H1 (cell line): Measurements from ENCODE around the gene PPCDC. TPM values are rescaled to one million over a fixed set of nuclear protein-coding genes. Genes with fewer than 3 reads are reported as not detected.

ENCODE experiments used
- CTCF ChIA-PET: fragments of 300-600 bp; sonication (Branson Sonifier 250); formaldehyde crosslinking; loops from one replicate; lab custom pipeline; 2021; ENCODE audit not compliant: partially characterized antibody; lab: Charles Lee
- POLR2A ChIA-PET: fragments of 300-600 bp; sonication (Branson Sonifier 250); formaldehyde crosslinking; loops from one replicate; lab custom pipeline; 2021; ENCODE audit warnings: inconsistent platforms; ENCODE audit not compliant: partially characterized antibody; lab: Charles Lee
- DNase-seq, 2 experiments: peaks; one replicate each; pipeline versions ENCODE4 v3.0.0 to v3.0.0-alpha.2; 2010 to 2022; ENCODE audit warnings: low spot score in 2 of 2, low read depth in 1 of 2, mixed read lengths in 1 of 2
- FAIRE-seq: peaks from 2 replicates; lab custom pipeline; 2011; peaks lifted over from hg19 to GRCh38; lab: Jason Lieb, UNC
- H2AFZ ChIP-seq: 2 replicates; pipeline ENCODE4 v1.8.1; 2012; ENCODE audit warnings: low read length, inconsistent platforms
- H2AK5ac ChIP-seq: 2 replicates; pipeline ENCODE4 v1.6.1; 2013; ENCODE audit warnings: low read depth, low read length
- H2BK120ac ChIP-seq: replicated peaks from 2 replicates; pipeline ENCODE3; 2013; ENCODE audit warnings: low read depth, low read length, inconsistent platforms
- H2BK12ac ChIP-seq: 2 replicates; pipeline ENCODE4 v1.6.1; 2013; ENCODE audit warnings: low read depth, low read length
- H2BK15ac ChIP-seq: 2 replicates; pipeline ENCODE4 v1.6.1; 2013; ENCODE audit warnings: low read length
- H2BK20ac ChIP-seq: 2 replicates; pipeline ENCODE4 v1.6.1; 2013; ENCODE audit warnings: low read length
- H2BK5ac ChIP-seq: 2 replicates; pipeline ENCODE4 v1.6.1; 2013; ENCODE audit warnings: low read depth, low read length
- H3K14ac ChIP-seq: 2 replicates; pipeline ENCODE4 v1.6.1; 2013; ENCODE audit warnings: inconsistent platforms; ENCODE audit not compliant: insufficient read length
- H3K18ac ChIP-seq: 2 replicates; pipeline ENCODE4 v1.6.1; 2013; ENCODE audit warnings: low read length; ENCODE audit errors: extremely low read depth
- H3K23ac ChIP-seq: 2 replicates; pipeline ENCODE4 v1.6.1; 2013; ENCODE audit warnings: inconsistent platforms; ENCODE audit not compliant: insufficient read length
- H3K23me2 ChIP-seq: 2 replicates; pipeline ENCODE4 v1.6.1; 2013; ENCODE audit warnings: low read depth, low read length
- H3K27ac ChIP-seq: 2 replicates; pipeline ENCODE4 v1.6.1; 2011; ENCODE audit warnings: low read depth, low read length, inconsistent platforms
- H3K27me3 ChIP-seq, 4 experiments: replicated peaks in 1 of 4; 1 replicate in 1 of 4; 2 replicates in 3 of 4; pipeline versions ENCODE4 v1.6.1 to v1.8.1; 2011 to 2013; ENCODE audit warnings: low read length in 3 of 4, mild to moderate bottlenecking in 3 of 4, inconsistent platforms in 2 of 4, mixed read lengths in 2 of 4, moderate library complexity in 1 of 4; ENCODE audit not compliant: control insufficient read depth in 3 of 4, insufficient read depth in 3 of 4; ENCODE audit errors: extremely low read depth in 1 of 4
- H3K36me3 ChIP-seq, 4 experiments: 2 replicates each; pipeline versions ENCODE4 v1.6.1 to v1.8.1; 2011 to 2013; ENCODE audit warnings: mild to moderate bottlenecking in 4 of 4, low read length in 3 of 4, moderate library complexity in 2 of 4, control low read depth in 1 of 4, inconsistent platforms in 1 of 4; ENCODE audit not compliant: insufficient read depth in 4 of 4, control insufficient read depth in 2 of 4
- H3K4ac ChIP-seq: replicated peaks from 2 replicates; pipeline ENCODE3; 2013; ENCODE audit warnings: low read length, low read depth, mixed read lengths, inconsistent platforms; ENCODE audit not compliant: insufficient read length
- H3K4me1 ChIP-seq, 4 experiments: replicated peaks in 1 of 4; 1 replicate in 1 of 4; 2 replicates in 3 of 4; pipeline versions ENCODE4 v1.6.1 to v1.8.1; 2011 to 2013; ENCODE audit warnings: low read length in 3 of 4, inconsistent platforms in 2 of 4, mixed read lengths in 1 of 4; ENCODE audit not compliant: insufficient read depth in 4 of 4, control insufficient read depth in 3 of 4
- H3K4me2 ChIP-seq, 2 experiments: 2 replicates each; pipeline versions ENCODE4 v1.6.1 to v1.8.1; 2011 to 2013; ENCODE audit warnings: low read depth in 2 of 2, low read length in 2 of 2, control low read depth in 1 of 2, inconsistent platforms in 1 of 2, mild to moderate bottlenecking in 1 of 2; ENCODE audit not compliant: insufficient read depth in 1 of 2
- H3K4me3 ChIP-seq, 4 experiments: fragments of 200-600, 300-600 bp in 1 of 4; sonication (generic), shearing (Covaris generic), sonication (Bioruptor Twin) in 1 of 4; 2 replicates each; pipeline versions ENCODE4 v1.5.1 to v1.8.1; 2011 to 2016; ENCODE audit warnings: low read length in 4 of 4, low read depth in 3 of 4, control low read depth in 2 of 4, inconsistent platforms in 2 of 4, mild to moderate bottlenecking in 2 of 4, mixed read lengths in 1 of 4, moderate library complexity in 1 of 4; ENCODE audit not compliant: insufficient read depth in 2 of 4; ENCODE audit errors: extremely low read depth in 1 of 4
- H3K56ac ChIP-seq: replicated peaks from 2 replicates; pipeline ENCODE3; 2013; ENCODE audit warnings: low read depth, mild to moderate bottlenecking, mixed read lengths, low read length, inconsistent platforms; ENCODE audit not compliant: insufficient read length
- H3K79me1 ChIP-seq: 2 replicates; pipeline ENCODE4 v1.6.1; 2013; ENCODE audit warnings: low read depth, low read length, control low read depth
- H3K79me2 ChIP-seq, 2 experiments: 2 replicates each; pipeline versions ENCODE4 v1.6.1 to v1.8.1; 2012 to 2013; ENCODE audit warnings: low read length in 2 of 2, mild to moderate bottlenecking in 2 of 2, inconsistent platforms in 1 of 2; ENCODE audit not compliant: insufficient read depth in 2 of 2, control insufficient read depth in 1 of 2
- H3K9ac ChIP-seq, 4 experiments: replicated peaks in 1 of 4; 1 replicate in 1 of 4; 2 replicates in 3 of 4; pipeline versions ENCODE4 v1.6.1 to v1.8.1; 2011 to 2013; ENCODE audit warnings: low read depth in 3 of 4, low read length in 3 of 4, control low read depth in 2 of 4, mild to moderate bottlenecking in 2 of 4, moderate library complexity in 2 of 4, inconsistent platforms in 1 of 4; ENCODE audit errors: extremely low read depth in 1 of 4
- H3K9me3 ChIP-seq, 2 experiments: 2 replicates each; pipeline versions ENCODE4 v1.6.1 to v1.8.1; 2012 to 2013; ENCODE audit warnings: mild to moderate bottlenecking in 2 of 2, moderate library complexity in 2 of 2, control low read depth in 1 of 2, inconsistent platforms in 1 of 2, low read depth in 1 of 2, low read length in 1 of 2, mixed read lengths in 1 of 2; ENCODE audit not compliant: insufficient read depth in 2 of 2
- H4K20me1 ChIP-seq, 2 experiments: replicated peaks in 1 of 2; 2 replicates each; pipeline versions ENCODE3 to v1.8.1; 2011 to 2013; ENCODE audit warnings: inconsistent platforms in 2 of 2, low read length in 2 of 2, mild to moderate bottlenecking in 1 of 2; ENCODE audit not compliant: insufficient read depth in 2 of 2, control insufficient read depth in 1 of 2
- H4K5ac ChIP-seq: 2 replicates; pipeline ENCODE4 v1.6.1; 2013; ENCODE audit warnings: low read length, low read depth, mixed read lengths, inconsistent platforms; ENCODE audit not compliant: insufficient read length
- H4K8ac ChIP-seq: 2 replicates; pipeline ENCODE4 v1.8.0; 2013; ENCODE audit warnings: mild to moderate bottlenecking, moderate library complexity, low read length, inconsistent platforms; ENCODE audit not compliant: insufficient read depth; ENCODE audit errors: extremely low read depth
- H4K91ac ChIP-seq: replicated peaks from 2 replicates; pipeline ENCODE3; 2013; ENCODE audit warnings: low read length, mixed read lengths, inconsistent platforms; ENCODE audit not compliant: insufficient read length
- BCL11A ChIP-seq, 2 experiments: IDR thresholded peaks; one replicate each; pipeline ENCODE4 v1.6.1; 2011; ENCODE audit warnings: low read depth in 2 of 2, low read length in 2 of 2, mild to moderate bottlenecking in 2 of 2
- CREB1 ChIP-seq: IDR thresholded peaks from 2 replicates; pipeline ENCODE4 v1.6.1; 2012; ENCODE audit warnings: inconsistent platforms
- EZH2 ChIP-seq: fragments of 200-600 bp; sonication (generic); IDR thresholded peaks from 2 replicates; pipeline ENCODE4 v1.7.1; 2012; ENCODE audit warnings: low read depth, mild to moderate bottlenecking, moderate library complexity, low read length, inconsistent platforms; ENCODE audit not compliant: severe bottlenecking
- FOSL1 ChIP-seq: IDR thresholded peaks from 2 replicates; pipeline ENCODE4 v1.6.1; 2011; ENCODE audit warnings: mild to moderate bottlenecking, low read depth, low read length, moderate library complexity; ENCODE audit not compliant: insufficient read depth
- HDAC6 ChIP-seq: IDR thresholded peaks from one replicate; pipeline ENCODE4 v1.7.1; 2012; ENCODE audit warnings: low read depth, mild to moderate bottlenecking, inconsistent platforms, low read length, moderate library complexity
- JUN ChIP-seq: IDR thresholded peaks from 2 replicates; pipeline ENCODE4 v1.6.1; 2011; ENCODE audit warnings: low read depth, mild to moderate bottlenecking, improper control_type of control experiment, low read length
- KDM1A ChIP-seq: fragments of 200-600, 300-600 bp; sonication (generic); IDR thresholded peaks from 2 replicates; pipeline ENCODE4 v1.7.1; 2016; ENCODE audit warnings: mild to moderate bottlenecking, low read length, borderline replicate concordance
- RBBP5 ChIP-seq: IDR thresholded peaks from 2 replicates; pipeline ENCODE4 v1.7.1; 2012; ENCODE audit warnings: low read depth, mild to moderate bottlenecking, inconsistent platforms, low read length, moderate library complexity, borderline replicate concordance
- RXRA ChIP-seq: IDR thresholded peaks from 2 replicates; pipeline ENCODE4 v1.6.1; 2011; ENCODE audit warnings: low read depth, mild to moderate bottlenecking, low read length, moderate library complexity; ENCODE audit not compliant: insufficient read depth
- SAP30 ChIP-seq: fragments of 300-600 bp; sonication (generic); IDR thresholded peaks from 2 replicates; pipeline ENCODE4 v1.7.1; 2012; ENCODE audit warnings: low read length, moderate library complexity, mild to moderate bottlenecking, inconsistent platforms; ENCODE audit not compliant: insufficient read depth, insufficient replicate concordance
- SIX5 ChIP-seq: IDR thresholded peaks from 2 replicates; pipeline ENCODE4 v1.6.1; 2011; ENCODE audit warnings: mild to moderate bottlenecking, low read depth, low read length
- SUZ12 ChIP-seq: fragments of 200-600 bp; sonication (generic); IDR thresholded peaks from 2 replicates; pipeline ENCODE4 v1.6.1; 2012; ENCODE audit warnings: mild to moderate bottlenecking, inconsistent platforms, low read length, moderate library complexity, mixed read lengths
- TAF7 ChIP-seq: optimal IDR thresholded peaks from 2 replicates; pipeline ENCODE3; 2011; ENCODE audit warnings: low read depth, mild to moderate bottlenecking, inconsistent platforms, low read length, moderate library complexity, borderline replicate concordance
- TCF12 ChIP-seq: IDR thresholded peaks from 2 replicates; pipeline ENCODE4 v1.6.1; 2011; ENCODE audit warnings: low read depth, mild to moderate bottlenecking, low read length
- WGBS, 2 experiments: shearing (Covaris generic) in 1 of 2; methylation state at CpG; one replicate each; pipeline versions ENCODE4 v1.1.6 to v1.1.7; 2013 to 2015; ENCODE audit warnings: low lambda C conversion rate in 2 of 2, mixed read lengths in 2 of 2, inconsistent platforms in 1 of 2, low coverage in 1 of 2, missing lambda C conversion rate in 1 of 2; ENCODE audit not compliant: insufficient replicate concordance in 2 of 2, insufficient coverage in 1 of 2, insufficient read length in 1 of 2; ENCODE audit errors: extremely low coverage in 1 of 2, missing lambda C conversion rate in 1 of 2; 5-methylcytosine and 5-hydroxymethylcytosine counted together
- polyA plus RNA-seq, 7 experiments: library from polyadenylated mRNA; depleted of rRNA in 3 of 7; stranded (reverse) in 5 of 7; unstranded in 2 of 7; fragments of >200 nt in 5 of 7; fragments of 200-250 nt in 2 of 7; gene quantifications; 1 replicate in 5 of 7; 2 replicates in 1 of 7; 4 replicates in 1 of 7; pipeline versions ENCODE4 v1.2.1 to v1.2.3, GENCODE V29; 2011 to 2013; ENCODE audit warnings: missing spikeins in 2 of 7, mixed read lengths in 2 of 7
- total RNA-seq: library from RNA; stranded (reverse); fragmentation: NEBNext Ultra II Directional; extraction: Animal tissue kit (Norgen Biotek cat#: 25700); gene quantifications from 2 replicates; pipeline ENCODE4 v1.2.1, GENCODE V29; 2021

The PPCDC gene
- total and polyA plus RNA-seq, 2 of the 8 experiments (the other 6 are each of a cell fraction or from before 2014, with no cell fraction given): 11.3 to 29.7 TPM

GRCh38 chr15:75051711-75052110 is 28.3 kb downstream of the PPCDC start:
- H2BK5ac ChIP-seq: no peak overlapping the region
- H2BK20ac ChIP-seq: no peak overlapping the region
- H3K79me1 ChIP-seq: no peaks in the 10 kb centered on the region
- peaks cover 0 to 10% (median 6%) of the 10 kb centered on the region in 4 experiments; a peak in 5 of 7 replicates for H3K4me1 ChIP-seq
- H3K4me2 ChIP-seq: no peak overlapping the region
- FAIRE-seq (no peak), DNase-seq (no peak)
- H2BK120ac ChIP-seq: no peak overlapping the region
- ChIA-PET POLR2A (interaction anchor here (0.6 to 1.4 kb wide), 3 partner anchors 14 to 824 kb away, joined by 3 read pairs; no protein-coding TSS in a partner anchor), CTCF (interaction anchor here (1.1 kb wide), 1 partner anchor 149 kb away, joined by 3 read pairs; no protein-coding TSS in a partner anchor)
- H3K18ac ChIP-seq: no peak overlapping the region
- no peaks in the 10 kb centered on the region for H3K23me2 ChIP-seq
- H3K9me3 ChIP-seq: no peaks in the 10 kb centered on the region
- no peaks in the 10 kb centered on the region; a peak in 1 of 8 replicates for H3K36me3 ChIP-seq
- no peak overlapping the region for H4K8ac ChIP-seq
- no peak overlapping the region for H4K91ac ChIP-seq
- no peak overlapping the region for H2BK12ac ChIP-seq
- no peak overlapping the region for H2AK5ac ChIP-seq
- H4K20me1 ChIP-seq: peaks cover 0 to 6% of the 10 kb centered on the region in 2 experiments
- 97% methylated on average over 4 of the region's 4 CpGs; no CpG with 5 or more reads in 1 of the 2 experiments for WGBS, 2 experiments
- no peak overlapping the region for H4K5ac ChIP-seq
- no peak overlapping the region for H2AFZ ChIP-seq
- H3K27me3 ChIP-seq: no peaks in the 10 kb centered on the region
- no peak overlapping the region; a peak in 1 of 7 replicates for H3K9ac ChIP-seq
- H3K27ac ChIP-seq: no peak overlapping the region
- no peak overlapping the region for H3K4ac ChIP-seq
- no peak overlapping the region for H2BK15ac ChIP-seq
- no peak overlapping the region for H3K23ac ChIP-seq
- no peaks in the 10 kb centered on the region for H3K79me2 ChIP-seq
- no peak overlapping the region for H3K4me3 ChIP-seq
- no peak overlapping the region for H3K56ac ChIP-seq
- H3K14ac ChIP-seq: no peak overlapping the region
- TF ChIP-seq TAF7 (no peak), EZH2 (no peak), FOSL1 (no peak), TCF12 (no peak), SUZ12 (no peak), KDM1A (no peak), BCL11A (IDR thresholded peaks at IDR 0.05; ENCODE audit: low read depth in 2 of 2, low read length in 2 of 2) (no peak), HDAC6 (no peak), SIX5 (no peak), CREB1 (no peak), SAP30 (no peak), JUN (no peak), RXRA (no peak), RBBP5 (no peak)
